Measurements from ENCODE around the gene NME1. TPM values are rescaled to one million over a fixed set of nuclear protein-coding genes. Genes with fewer than 3 reads are reported as not detected.

Gene NME1
- polyA plus RNA-seq, 1 donor from 2014 or later: 262 TPM

- no peaks in the 10 kb centered on the region for H3F3A ChIP-seq (ENCODE audit: insufficient read depth, low read length, poor library complexity, severe bottlenecking)
- H2AFZ ChIP-seq (ENCODE audit: low read depth, low read length): no peak overlapping the region
- no peaks in the 10 kb centered on the region for H3K9me2 ChIP-seq (ENCODE audit: insufficient read depth, low read length)
Observed at GRCh38 chr17:51124640-51125503, 28.5 kb upstream of the NME1 start.

More at GRCh38 chr17:51124640-51125503, 28.5 kb upstream of the NME1 start:
- H4K20me1 ChIP-seq (ENCODE audit: insufficient read depth): no peaks in the 10 kb centered on the region
- H3K79me2 ChIP-seq (replicated peaks; ENCODE audit: insufficient read depth, low read length): no peaks in the 10 kb centered on the region
- H3K27me3 ChIP-seq (ENCODE audit: insufficient read depth, low read depth, low read length): no peaks in the 10 kb centered on the region
- TF ChIP-seq POLR2AphosphoS5 (IDR thresholded peaks at IDR 0.05) (no peak), MXI1 (conservative IDR thresholded peaks at IDR 0.05; ENCODE audit: poor library complexity, severe bottlenecking) (no peak), EP300 (conservative IDR thresholded peaks at IDR 0.05; ENCODE audit: poor library complexity, severe bottlenecking) (no peak), EZH2 (IDR thresholded peaks at IDR 0.05; ENCODE audit: borderline replicate concordance, insufficient read depth, low read length, poor library complexity, severe bottlenecking) (no peak), REST (IDR thresholded peaks at IDR 0.05; ENCODE audit: borderline replicate concordance) (no peak), TAF1 (IDR thresholded peaks at IDR 0.05; ENCODE audit: low read depth) (no peak), SMC3 (conservative IDR thresholded peaks at IDR 0.05; ENCODE audit: poor library complexity) (no peak), RAD21 (conservative IDR thresholded peaks at IDR 0.05) (no peak), CTCF (IDR thresholded peaks at IDR 0.05; ENCODE audit: poor library complexity, severe bottlenecking) (no peak)
- no peak overlapping the region for H3K4me3 ChIP-seq (ENCODE audit: low read length)
- H3K27ac ChIP-seq (ENCODE audit: low read length): no peak overlapping the region
- no peak overlapping the region for H3K9ac ChIP-seq (ENCODE audit: low read length)
- H3K4me2 ChIP-seq (ENCODE audit: low read length): no peak overlapping the region
- no peaks in the 10 kb centered on the region for H3K36me3 ChIP-seq (ENCODE audit: insufficient read depth, low read length)
- no peaks in the 10 kb centered on the region for H3K9me3 ChIP-seq (ENCODE audit: low read length)

Data from neural cell (in vitro differentiated cells).